ENCODE results near the gene NLE1.

- TF ChIP-seq CTCF (IDR thresholded peaks at IDR 0.05) = no peak
- TF ChIP-seq POLR2A (IDR thresholded peaks at IDR 0.05) = no peak
These were observed 54.3 kb downstream of the NLE1 start for GRCh38 chr17:35087731-35088355.
